K562 (cell line): Measurements from ENCODE around the gene CDC27. TPM values are rescaled to one million over a fixed set of nuclear protein-coding genes. Genes with fewer than 3 reads are reported as not detected.

Experiments used
- ADNP ChIP-seq: fragments of 200-800 bp; sonication (Bioruptor generic); IDR thresholded peaks from 2 replicates; pipeline ENCODE4 v1.6.1; 2016; ENCODE audit warnings: missing genetic modification characterization, missing compliant biosample characterization
- ARID2 ChIP-seq: fragments of 450-650 bp; IDR thresholded peaks from 2 replicates; pipeline ENCODE4 v1.6.1; 2017; ENCODE audit warnings: antibody characterized with exemption, mild to moderate bottlenecking
- BCOR ChIP-seq: fragments of 450-650 bp; IDR thresholded peaks from 2 replicates; pipeline ENCODE4 v1.6.1; 2016
- HIVEP1 ChIP-seq: fragments of 250-450 bp; sonication (Bioruptor Pico); IDR thresholded peaks from 2 replicates; pipeline ENCODE4 v1.4.0; 2020; ENCODE audit warnings: mild to moderate bottlenecking
- RAD51 ChIP-seq: fragments of 450-650 bp; IDR thresholded peaks from 2 replicates; pipeline ENCODE4 v1.7.1; 2016; ENCODE audit warnings: low read depth, mild to moderate bottlenecking, borderline replicate concordance
- SMC3 ChIP-seq: conservative IDR thresholded peaks from 2 replicates; pipeline ENCODE4 v1.6.1; 2011; ENCODE audit warnings: low read depth, low read length, improper control_type of control experiment; ENCODE audit not compliant: insufficient read depth
- SRF ChIP-seq, 2 experiments: fragments of 250-450, 450-650 bp in 1 of 2; sonication (Bioruptor Pico) in 1 of 2; sonication (generic) in 1 of 2; formaldehyde crosslinking; IDR thresholded peaks; 2 replicates each; pipeline versions ENCODE4 v1.5.0 to v1.5.1; 2020 to 2022; ENCODE audit warnings: mild to moderate bottlenecking in 1 of 2, missing genetic modification reagents in 1 of 2
- SRSF1 ChIP-seq: fragments of 200-400 bp; formaldehyde crosslinking; IDR thresholded peaks from 2 replicates; pipeline ENCODE4 v1.6.1; 2017; ENCODE audit warnings: mild to moderate bottlenecking, low read depth, low read length, moderate library complexity
- THRA ChIP-seq: fragments of 450-650 bp; IDR thresholded peaks from 2 replicates; pipeline ENCODE4 v1.6.1; 2017; ENCODE audit warnings: mild to moderate bottlenecking, moderate library complexity
- TSC22D4 ChIP-seq: fragments of 450-650 bp; IDR thresholded peaks from 2 replicates; pipeline ENCODE4 v1.6.1; 2016; ENCODE audit warnings: missing genetic modification characterization, missing biosample characterization, control low read depth
- ZKSCAN8 ChIP-seq: fragments of 200-800 bp; sonication (Bioruptor generic); IDR thresholded peaks from 2 replicates; pipeline ENCODE4 v1.6.1; 2016; ENCODE audit warnings: missing genetic modification characterization, missing compliant biosample characterization
- ZNF165 ChIP-seq: fragments of 250-450 bp; sonication (Bioruptor Pico); IDR thresholded peaks from 2 replicates; pipeline ENCODE4 v1.4.0; 2020; ENCODE audit warnings: borderline replicate concordance
- ZNF324 ChIP-seq: fragments of 250-450 bp; sonication (Bioruptor Pico); IDR thresholded peaks from 2 replicates; pipeline ENCODE4 v1.4.0; 2020; ENCODE audit warnings: mild to moderate bottlenecking
- ZNF561 ChIP-seq: fragments of 450-650 bp; formaldehyde crosslinking; conservative IDR thresholded peaks from 2 replicates; pipeline ENCODE4 v1.4.0; 2020; ENCODE audit warnings: mild to moderate bottlenecking, moderate library complexity
- polyA plus RNA-seq, 8 experiments: library from polyadenylated mRNA; depleted of rRNA in 4 of 8; stranded (reverse) in 5 of 8; unstranded in 3 of 8; fragments of >200 nt; fragmentation: Nextera tagmentation in 2 of 8; fragmentation: Illumina TruSeq in 1 of 8; extraction: Ambion mirVana in 2 of 8; extraction: Trizol in 1 of 8; gene quantifications; 2 replicates each; pipeline versions ENCODE4 v1.2.1 to v1.2.3, GENCODE V29; 2011 to 2014; ENCODE audit warnings: inconsistent platforms in 1 of 8, missing spikeins in 1 of 8
- total RNA-seq, 7 experiments: library from RNA; depleted of rRNA in 6 of 7; stranded (reverse); fragments of >200 nt in 6 of 7; fragmentation: Illumina TruSeq in 2 of 7; extraction: Trizol in 2 of 7; gene quantifications; 2 replicates each; pipeline versions ENCODE4 v1.2.1 to v1.2.3, GENCODE V29; 2011 to 2021; ENCODE audit warnings: low replicate concordance in 1 of 7
- TF ChIP-seq, protein P1 (sequence below), 2 experiments: fragments of 450-650 bp in 1 of 2; sonication (generic) in 1 of 2; formaldehyde crosslinking in 1 of 2; IDR thresholded peaks; 2 replicates each; pipeline versions ENCODE4 v1.7.1 to v1.9.0; 2016 to 2022; ENCODE audit warnings: inconsistent platforms in 1 of 2, mild to moderate bottlenecking in 1 of 2, missing genetic modification reagents in 1 of 2
- TF ChIP-seq, protein P2 (sequence below): sonication (generic); formaldehyde crosslinking; IDR thresholded peaks from 2 replicates; pipeline ENCODE4 v1.8.1; 2023; ENCODE audit warnings: mild to moderate bottlenecking, missing genetic modification reagents, moderate library complexity

CDC27 gene
- total and polyA plus RNA-seq, 9 of the 15 experiments (the other 6 are each of a cell fraction or from before 2014, with no cell fraction given), result 28.6 to 155 (median 94.1) TPM

- TF ChIP-seq ZNF561 (no peak), SRF (CRISPR knock-in tag; IDR thresholded peaks at IDR 0.05) (no peak), RAD51 (no peak), ZKSCAN8 (CRISPR knock-in tag) (no peak), BCOR (peak; percentile 88), ZNF324 (CRISPR knock-in tag) (no peak), ARID2 (no peak), THRA (no peak), TSC22D4 (no peak), HIVEP1 (no peak), ZNF165 (CRISPR knock-in tag) (no peak), ADNP (tag) (peak; percentile 68; the same call in 1 of the 2 replicates), SRSF1 (no peak), SMC3 (no peak)
- TF ChIP-seq, protein P1, sequence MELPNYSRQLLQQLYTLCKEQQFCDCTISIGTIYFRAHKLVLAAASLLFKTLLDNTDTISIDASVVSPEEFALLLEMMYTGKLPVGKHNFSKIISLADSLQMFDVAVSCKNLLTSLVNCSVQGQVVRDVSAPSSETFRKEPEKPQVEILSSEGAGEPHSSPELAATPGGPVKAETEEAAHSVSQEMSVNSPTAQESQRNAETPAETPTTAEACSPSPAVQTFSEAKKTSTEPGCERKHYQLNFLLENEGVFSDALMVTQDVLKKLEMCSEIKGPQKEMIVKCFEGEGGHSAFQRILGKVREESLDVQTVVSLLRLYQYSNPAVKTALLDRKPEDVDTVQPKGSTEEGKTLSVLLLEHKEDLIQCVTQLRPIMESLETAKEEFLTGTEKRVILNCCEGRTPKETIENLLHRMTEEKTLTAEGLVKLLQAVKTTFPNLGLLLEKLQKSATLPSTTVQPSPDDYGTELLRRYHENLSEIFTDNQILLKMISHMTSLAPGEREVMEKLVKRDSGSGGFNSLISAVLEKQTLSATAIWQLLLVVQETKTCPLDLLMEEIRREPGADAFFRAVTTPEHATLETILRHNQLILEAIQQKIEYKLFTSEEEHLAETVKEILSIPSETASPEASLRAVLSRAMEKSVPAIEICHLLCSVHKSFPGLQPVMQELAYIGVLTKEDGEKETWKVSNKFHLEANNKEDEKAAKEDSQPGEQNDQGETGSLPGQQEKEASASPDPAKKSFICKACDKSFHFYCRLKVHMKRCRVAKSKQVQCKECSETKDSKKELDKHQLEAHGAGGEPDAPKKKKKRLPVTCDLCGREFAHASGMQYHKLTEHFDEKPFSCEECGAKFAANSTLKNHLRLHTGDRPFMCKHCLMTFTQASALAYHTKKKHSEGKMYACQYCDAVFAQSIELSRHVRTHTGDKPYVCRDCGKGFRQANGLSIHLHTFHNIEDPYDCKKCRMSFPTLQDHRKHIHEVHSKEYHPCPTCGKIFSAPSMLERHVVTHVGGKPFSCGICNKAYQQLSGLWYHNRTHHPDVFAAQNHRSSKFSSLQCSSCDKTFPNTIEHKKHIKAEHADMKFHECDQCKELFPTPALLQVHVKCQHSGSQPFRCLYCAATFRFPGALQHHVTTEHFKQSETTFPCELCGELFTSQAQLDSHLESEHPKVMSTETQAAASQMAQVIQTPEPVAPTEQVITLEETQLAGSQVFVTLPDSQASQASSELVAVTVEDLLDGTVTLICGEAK (IDR thresholded peaks at IDR 0.05), result peak; percentile 8; the same call in 1 of the 2 replicates
- TF ChIP-seq, protein P1 (CRISPR knock-in tag; IDR thresholded peaks at IDR 0.05), result no peak
- TF ChIP-seq, protein P2, sequence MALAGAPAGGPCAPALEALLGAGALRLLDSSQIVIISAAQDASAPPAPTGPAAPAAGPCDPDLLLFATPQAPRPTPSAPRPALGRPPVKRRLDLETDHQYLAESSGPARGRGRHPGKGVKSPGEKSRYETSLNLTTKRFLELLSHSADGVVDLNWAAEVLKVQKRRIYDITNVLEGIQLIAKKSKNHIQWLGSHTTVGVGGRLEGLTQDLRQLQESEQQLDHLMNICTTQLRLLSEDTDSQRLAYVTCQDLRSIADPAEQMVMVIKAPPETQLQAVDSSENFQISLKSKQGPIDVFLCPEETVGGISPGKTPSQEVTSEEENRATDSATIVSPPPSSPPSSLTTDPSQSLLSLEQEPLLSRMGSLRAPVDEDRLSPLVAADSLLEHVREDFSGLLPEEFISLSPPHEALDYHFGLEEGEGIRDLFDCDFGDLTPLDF, result no peak
These were observed 15.1 kb upstream of the CDC27 start (continued) for GRCh38 chr17:47203984-47204721.
